Nephron (organoid): ENCODE results near the gene MAPK8IP1.
"Not testable (repeated sequence)": the region's sequence is repeated elsewhere in the genome, so short reads cannot be mapped to it uniquely, and the experiment has no call there.

Experiments
- H3K27ac Mint-ChIP-seq, 3 experiments: 2 replicates each; pipeline ENCODE4 v1.8.0; 2020; ENCODE audit warnings: mixed read lengths in 3 of 3, mild to moderate bottlenecking in 2 of 3, moderate library complexity in 1 of 3
- H3K27me3 Mint-ChIP-seq: 2 replicates; pipeline ENCODE4 v1.8.0; 2021; ENCODE audit warnings: low read depth, mild to moderate bottlenecking, moderate library complexity, mixed read lengths
- H3K36me3 Mint-ChIP-seq: 2 replicates; pipeline ENCODE4 v1.8.0; 2020; ENCODE audit warnings: low read depth, mixed read lengths
- H3K4me1 Mint-ChIP-seq: 2 replicates; pipeline ENCODE4 v1.8.0; 2020; ENCODE audit warnings: mixed read lengths
- H3K4me3 Mint-ChIP-seq, 3 experiments: 2 replicates each; pipeline ENCODE4 v1.8.0; 2020; ENCODE audit warnings: mild to moderate bottlenecking in 3 of 3, mixed read lengths in 3 of 3, moderate library complexity in 2 of 3
- H3K9me3 Mint-ChIP-seq: 2 replicates; pipeline ENCODE4 v1.8.0; 2020; ENCODE audit warnings: mixed read lengths
- TF ChIP-seq, protein P1 (sequence below), 3 experiments: fragments of 200-600 bp; sonication (generic); IDR thresholded peaks; one replicate each; pipeline ENCODE4 v1.5.0; 2021; ENCODE audit warnings: antibody characterized with exemption in 3 of 3; ENCODE audit not compliant: unreplicated experiment in 3 of 3

Gene MAPK8IP1

DNA sequence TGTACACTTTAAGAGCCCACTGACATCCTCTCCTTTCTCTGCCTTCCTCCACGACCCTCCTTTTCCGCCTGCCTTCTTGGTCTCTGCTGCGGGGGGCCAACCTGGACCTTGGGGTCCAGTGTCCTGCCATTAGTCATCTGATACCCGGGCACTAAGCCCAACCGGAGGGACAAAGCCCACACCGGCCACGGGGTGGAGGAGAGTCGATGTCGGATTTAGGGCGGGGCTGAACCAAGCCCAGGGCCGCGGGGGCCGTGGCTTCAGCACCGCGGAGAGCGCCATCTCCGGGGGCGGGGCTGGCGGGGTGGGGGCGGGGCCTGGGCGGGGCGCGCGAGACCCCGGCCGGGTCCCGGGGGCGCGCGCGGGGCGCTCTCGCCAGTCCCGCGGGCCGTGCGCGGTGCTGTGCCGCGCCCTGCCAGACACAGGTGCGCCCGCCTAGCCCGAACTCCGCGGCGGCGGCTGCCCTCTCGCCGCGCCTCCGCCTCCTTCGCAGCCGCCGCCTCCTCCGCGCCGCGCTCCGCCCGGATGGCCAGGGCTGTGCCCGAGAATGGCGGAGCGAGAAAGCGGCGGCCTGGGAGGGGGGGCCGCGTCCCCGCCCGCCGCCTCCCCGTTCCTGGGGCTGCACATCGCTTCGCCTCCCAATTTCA lies at the start of gene MAPK8IP1:
TSS of gene MAPK8IP1 (plus strand) at position 378 of the 647 bp plus-strand sequence. CDS start at position 548, 170 bp downstream.
- Mint-ChIP-seq H3K4me3 (peak within 1 kb of the TSS; percentile 74 to 77 (median 76)), H3K36me3 (peaks cover 11% of the 10 kb centered on the region), H3K27me3 (peaks cover 33% of the 10 kb centered on the region), H3K9me3 (no peaks in the 10 kb centered on the region), H3K27ac (no peak within 1 kb of the TSS), H3K4me1 (peaks cover 11% of the 10 kb centered on the region)
- TF ChIP-seq, protein P1, sequence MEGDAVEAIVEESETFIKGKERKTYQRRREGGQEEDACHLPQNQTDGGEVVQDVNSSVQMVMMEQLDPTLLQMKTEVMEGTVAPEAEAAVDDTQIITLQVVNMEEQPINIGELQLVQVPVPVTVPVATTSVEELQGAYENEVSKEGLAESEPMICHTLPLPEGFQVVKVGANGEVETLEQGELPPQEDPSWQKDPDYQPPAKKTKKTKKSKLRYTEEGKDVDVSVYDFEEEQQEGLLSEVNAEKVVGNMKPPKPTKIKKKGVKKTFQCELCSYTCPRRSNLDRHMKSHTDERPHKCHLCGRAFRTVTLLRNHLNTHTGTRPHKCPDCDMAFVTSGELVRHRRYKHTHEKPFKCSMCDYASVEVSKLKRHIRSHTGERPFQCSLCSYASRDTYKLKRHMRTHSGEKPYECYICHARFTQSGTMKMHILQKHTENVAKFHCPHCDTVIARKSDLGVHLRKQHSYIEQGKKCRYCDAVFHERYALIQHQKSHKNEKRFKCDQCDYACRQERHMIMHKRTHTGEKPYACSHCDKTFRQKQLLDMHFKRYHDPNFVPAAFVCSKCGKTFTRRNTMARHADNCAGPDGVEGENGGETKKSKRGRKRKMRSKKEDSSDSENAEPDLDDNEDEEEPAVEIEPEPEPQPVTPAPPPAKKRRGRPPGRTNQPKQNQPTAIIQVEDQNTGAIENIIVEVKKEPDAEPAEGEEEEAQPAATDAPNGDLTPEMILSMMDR (IDR thresholded peaks at IDR 0.05; ENCODE audit: unreplicated experiment in 3 of 3), result no peak

DNA sequence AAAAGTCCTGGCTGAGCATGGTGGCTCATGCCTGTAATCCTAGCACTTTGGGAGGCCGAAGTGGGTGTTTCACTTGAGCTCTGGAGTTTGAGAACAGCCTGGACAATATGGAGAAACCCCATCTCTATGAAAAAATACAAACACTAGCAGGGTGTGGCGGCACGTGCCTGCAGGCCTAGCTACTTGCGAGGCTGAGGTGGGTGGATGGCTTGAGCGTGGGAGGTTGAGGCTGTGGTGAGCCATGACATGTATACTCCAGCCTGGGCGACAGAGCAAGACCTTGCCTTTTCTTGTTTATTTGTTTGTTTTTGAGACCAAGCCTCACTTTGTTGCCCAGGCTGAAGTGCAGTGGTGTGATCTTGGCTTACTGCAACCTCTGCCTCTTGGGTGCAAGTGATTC lies 46.2 kb upstream of the MAPK8IP1 start:
- H3K9me3 Mint-ChIP-seq, result no peaks in the 10 kb centered on the region
- peaks cover 5% of the 10 kb centered on the region for H3K4me1 Mint-ChIP-seq
- TF ChIP-seq, protein P1 (IDR thresholded peaks at IDR 0.05; ENCODE audit: unreplicated experiment in 3 of 3), result no peak
- H3K27ac Mint-ChIP-seq, result no peak overlapping the region
- no peaks in the 10 kb centered on the region for H3K36me3 Mint-ChIP-seq
- H3K27me3 Mint-ChIP-seq, result peaks cover 19% of the 10 kb centered on the region
- no peak overlapping the region for H3K4me3 Mint-ChIP-seq

DNA sequence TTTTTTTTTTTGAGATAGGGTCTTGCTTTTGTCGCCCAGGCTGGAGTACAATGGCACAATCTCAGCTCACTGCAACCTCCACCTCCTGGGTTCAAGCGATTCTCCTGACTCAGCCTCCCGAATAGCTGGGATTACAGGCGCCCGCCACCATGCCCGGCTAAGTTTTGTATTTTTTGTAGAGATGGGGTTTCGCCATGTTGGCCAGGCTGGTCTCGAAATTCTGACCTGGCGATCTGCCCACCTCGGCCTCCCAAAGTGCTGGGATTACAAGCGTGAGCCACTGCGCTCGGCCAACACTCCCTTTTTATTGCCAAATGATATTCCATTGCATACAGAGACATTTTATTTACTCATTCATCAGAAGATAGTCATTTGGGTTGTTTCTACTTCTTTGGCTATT lies 45.2 kb upstream of the MAPK8IP1 start:
- not testable (repeated sequence) for H3K27ac Mint-ChIP-seq, H3K36me3 Mint-ChIP-seq
- H3K27me3 Mint-ChIP-seq, result peaks cover 18% of the 10 kb centered on the region

DNA sequence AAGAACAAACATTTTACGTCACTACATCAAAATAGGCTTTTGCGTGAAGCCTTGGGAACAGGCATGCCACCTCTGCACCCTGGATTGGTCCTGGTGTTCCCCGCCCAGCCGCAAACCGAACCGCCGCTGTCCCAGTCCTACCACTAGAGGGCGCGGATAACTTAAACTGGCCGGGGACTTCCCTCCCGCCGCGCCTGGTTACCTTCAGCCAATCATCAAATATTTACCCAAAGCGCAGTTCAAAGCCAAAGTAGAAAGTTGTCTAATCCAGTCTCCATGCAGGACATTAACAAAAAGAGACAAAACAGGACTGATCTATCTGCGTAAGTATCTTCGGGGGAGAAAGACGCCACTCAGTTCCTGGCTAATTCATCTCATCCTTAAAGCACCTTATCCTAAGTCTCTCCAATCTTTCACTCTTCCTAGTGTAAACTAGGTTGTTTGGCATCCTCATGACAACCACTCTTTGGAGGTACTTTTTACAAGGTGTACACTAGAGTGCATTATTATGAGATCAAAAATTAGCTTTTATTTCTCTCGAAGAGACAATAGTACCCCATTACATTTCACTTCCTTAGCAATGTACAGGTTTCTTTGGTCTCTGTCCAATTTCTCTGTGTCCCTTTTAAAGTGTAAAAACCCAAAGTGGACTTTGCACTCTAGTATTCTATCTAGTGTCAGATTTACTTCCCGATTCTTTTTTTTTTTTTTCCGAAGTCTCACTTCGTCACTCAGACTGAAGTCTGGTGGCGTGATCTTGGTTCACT lies 42.1 kb upstream of the MAPK8IP1 start:
- H3K4me1 Mint-ChIP-seq, result peaks cover 15% of the 10 kb centered on the region
- H3K4me3 Mint-ChIP-seq, result peak overlapping the region; percentile 14 to 26 (median 24)
- peaks cover 8% of the 10 kb centered on the region for H3K27me3 Mint-ChIP-seq
- peak overlapping the region; percentile 13 to 64 (median 53) for H3K27ac Mint-ChIP-seq
- TF ChIP-seq, protein P1 (IDR thresholded peaks at IDR 0.05; ENCODE audit: unreplicated experiment in 3 of 3), result peak; percentile 92 to 97 (median 95)
- no peaks in the 10 kb centered on the region for H3K9me3 Mint-ChIP-seq
- no peaks in the 10 kb centered on the region for H3K36me3 Mint-ChIP-seq

More for the DNA sequence above, 45.2 kb upstream of the MAPK8IP1 start:
- not testable (repeated sequence) for H3K4me1 Mint-ChIP-seq, H3K4me3 Mint-ChIP-seq, H3K9me3 Mint-ChIP-seq

DNA sequence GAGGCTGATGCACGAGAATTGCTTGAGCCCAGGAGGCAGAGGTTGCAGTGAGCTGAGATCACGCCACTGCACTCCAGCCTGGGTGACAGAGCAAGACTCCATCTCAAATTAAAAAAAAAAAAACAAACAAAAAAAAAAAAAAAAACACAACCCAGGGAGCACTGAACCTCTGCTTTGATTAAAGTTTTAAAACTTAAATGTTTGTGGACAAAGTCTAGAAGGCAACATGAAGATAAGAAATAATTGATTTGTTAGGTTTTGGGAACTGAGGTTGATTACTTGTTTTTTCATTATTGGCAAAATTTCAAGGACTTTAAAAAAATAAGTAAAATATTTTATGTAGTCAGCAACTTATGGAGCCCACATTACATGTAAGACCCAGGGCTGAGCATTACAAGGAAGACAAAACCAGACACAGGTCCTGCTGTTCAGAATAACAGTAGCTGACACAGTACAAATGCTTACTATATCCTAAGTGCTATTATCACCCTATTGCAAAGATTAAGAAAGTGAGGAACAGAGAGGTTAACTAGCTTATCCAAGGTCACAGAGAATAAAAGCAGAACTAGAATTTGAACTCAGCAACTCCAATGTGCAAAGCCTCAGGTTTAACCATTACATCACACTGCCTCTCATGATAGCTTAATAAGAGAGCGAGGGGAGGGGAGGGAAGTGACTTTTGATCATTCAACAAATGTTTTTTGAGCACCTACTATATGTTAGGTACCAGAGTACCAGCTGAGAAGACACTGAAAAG lies 40.5 kb upstream of the MAPK8IP1 start:
- Mint-ChIP-seq H3K4me1 (peaks cover 26% of the 10 kb centered on the region), H3K36me3 (no peaks in the 10 kb centered on the region), H3K27ac (peak overlapping the region in 1 of 3 experiments; percentile 56), H3K27me3 (peaks cover 8% of the 10 kb centered on the region), H3K4me3 (peak overlapping the region; percentile 10 to 46 (median 26)), H3K9me3 (no peaks in the 10 kb centered on the region)
- TF ChIP-seq, protein P1 (IDR thresholded peaks at IDR 0.05; ENCODE audit: unreplicated experiment in 3 of 3), result no peak

DNA sequence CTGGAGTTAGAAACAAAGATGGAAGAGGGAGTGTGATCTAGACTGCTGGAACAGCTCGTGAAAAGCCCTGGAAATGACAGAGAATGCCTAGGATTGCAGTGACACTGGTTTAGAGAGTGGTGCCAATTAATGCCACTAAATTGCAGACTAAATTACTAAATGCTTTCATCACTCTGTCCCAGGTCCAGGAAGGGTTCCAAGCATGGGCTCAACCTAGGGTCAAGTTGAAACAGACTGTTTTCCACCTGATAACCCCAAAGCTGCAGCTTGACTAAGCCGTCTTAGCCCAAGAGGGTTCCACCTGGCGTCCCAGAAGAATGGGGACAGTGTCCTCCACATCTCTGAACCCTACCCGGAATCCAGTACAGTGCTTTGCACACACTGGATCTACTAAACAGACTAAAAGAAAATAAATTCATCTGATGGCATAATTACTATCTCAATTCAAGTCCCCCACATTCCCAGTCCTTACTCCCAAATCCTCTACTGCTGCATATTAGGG lies 39.2 kb upstream of the MAPK8IP1 start:
- Mint-ChIP-seq H3K27me3 (peaks cover 8% of the 10 kb centered on the region), H3K9me3 (no peaks in the 10 kb centered on the region), H3K27ac (peak overlapping the region in 2 of 3 experiments; percentile 13 to 90), H3K4me1 (peaks cover 38% of the 10 kb centered on the region), H3K36me3 (no peaks in the 10 kb centered on the region), H3K4me3 (peak overlapping the region; percentile 26 to 91 (median 86))
- TF ChIP-seq, protein P1 (IDR thresholded peaks at IDR 0.05; ENCODE audit: unreplicated experiment in 3 of 3), result no peak
